Measurements from ENCODE around the gene M1AP.

GRCh38 chr2:74646834-74647482 is 1.2 kb downstream of the M1AP start:
- TF ChIP-seq CTCF (IDR thresholded peaks at IDR 0.05) (no peak), EZH2 (IDR thresholded peaks at IDR 0.05) (no peak)

Measured in neural progenitor cell (in vitro differentiated cells).